Measurements from ENCODE around the gene ATL1.

Gene ATL1

DNA sequence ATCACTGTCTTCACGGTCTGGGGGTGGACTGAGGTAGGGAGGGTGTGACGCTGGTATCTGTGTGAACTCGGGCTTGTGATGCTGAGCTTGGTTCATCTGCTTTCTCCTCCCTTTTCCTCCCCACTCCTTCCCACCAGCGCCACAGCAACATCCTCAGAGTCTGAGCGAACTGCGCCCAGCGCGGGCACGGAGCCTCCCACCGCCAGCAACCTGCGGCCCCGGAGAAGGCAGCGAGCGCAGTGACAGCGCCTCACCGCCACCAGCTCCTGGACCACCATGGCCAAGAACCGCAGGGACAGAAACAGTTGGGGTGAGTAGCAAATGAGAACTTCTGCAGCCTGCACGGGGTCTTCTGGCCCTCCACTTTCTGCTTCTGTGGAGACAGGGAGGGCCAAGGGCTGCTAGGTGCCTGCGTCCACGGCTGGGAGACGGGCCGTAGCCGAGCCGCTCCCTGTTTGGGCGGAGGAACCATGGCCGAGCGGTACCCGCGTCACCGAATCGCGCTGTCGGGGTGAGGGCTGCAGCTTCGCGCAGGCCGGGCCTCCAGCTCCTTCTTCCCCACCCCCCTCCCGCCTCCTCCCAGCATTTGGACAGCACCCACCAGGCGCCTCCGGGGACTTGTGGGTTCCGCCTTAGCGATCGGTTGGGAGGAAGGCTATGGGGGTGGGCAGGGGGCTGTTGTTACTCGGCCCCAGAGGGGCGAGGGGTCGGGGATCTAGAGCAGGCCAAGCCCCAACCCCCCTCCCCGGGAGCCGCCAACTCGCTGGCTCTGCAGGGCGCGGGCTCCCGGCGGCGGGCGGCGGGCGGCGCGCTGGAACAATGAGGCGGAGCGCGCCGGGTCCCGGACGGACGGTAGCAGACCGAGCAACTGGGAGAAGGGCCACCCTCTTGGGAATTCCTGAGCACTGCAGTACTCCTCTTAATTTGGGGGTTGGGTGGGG lies at the start of gene ATL1:
Gene ATL1, plus strand, starts transcription at position 156 of the 941 bp plus-strand sequence. Its CDS starts 121 bp downstream, at position 277.
- peak; percentile 45 for DNase-seq

DNA sequence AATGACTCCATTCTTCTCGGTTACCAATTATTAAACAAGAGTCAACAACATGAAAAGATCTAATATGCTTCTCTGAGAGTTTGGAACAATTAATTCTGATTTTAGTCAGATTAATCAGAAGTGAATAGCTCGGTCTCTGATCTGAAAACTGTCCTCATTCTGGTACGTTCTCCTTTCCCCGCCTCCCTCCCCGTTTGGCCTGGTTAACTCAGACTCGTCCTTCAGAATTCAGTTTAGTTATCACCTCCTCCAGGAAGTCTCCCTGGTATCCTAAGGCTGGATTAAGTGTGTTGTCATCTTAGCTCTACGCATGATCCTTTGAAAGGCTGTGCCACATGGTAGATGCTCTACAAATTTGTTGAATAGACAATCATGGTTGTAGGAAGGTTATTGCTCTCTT lies 49.8 kb upstream of the ATL1 start:
- no peak for DNase-seq

GRCh38 chr14:50512463-50512862 lies 47.5 kb upstream of the ATL1 start:
- DNase-seq: no peak

- no peak for DNase-seq
Measured at GRCh38 chr14:50516091-50516490, 43.9 kb upstream of the ATL1 start.

DNA sequence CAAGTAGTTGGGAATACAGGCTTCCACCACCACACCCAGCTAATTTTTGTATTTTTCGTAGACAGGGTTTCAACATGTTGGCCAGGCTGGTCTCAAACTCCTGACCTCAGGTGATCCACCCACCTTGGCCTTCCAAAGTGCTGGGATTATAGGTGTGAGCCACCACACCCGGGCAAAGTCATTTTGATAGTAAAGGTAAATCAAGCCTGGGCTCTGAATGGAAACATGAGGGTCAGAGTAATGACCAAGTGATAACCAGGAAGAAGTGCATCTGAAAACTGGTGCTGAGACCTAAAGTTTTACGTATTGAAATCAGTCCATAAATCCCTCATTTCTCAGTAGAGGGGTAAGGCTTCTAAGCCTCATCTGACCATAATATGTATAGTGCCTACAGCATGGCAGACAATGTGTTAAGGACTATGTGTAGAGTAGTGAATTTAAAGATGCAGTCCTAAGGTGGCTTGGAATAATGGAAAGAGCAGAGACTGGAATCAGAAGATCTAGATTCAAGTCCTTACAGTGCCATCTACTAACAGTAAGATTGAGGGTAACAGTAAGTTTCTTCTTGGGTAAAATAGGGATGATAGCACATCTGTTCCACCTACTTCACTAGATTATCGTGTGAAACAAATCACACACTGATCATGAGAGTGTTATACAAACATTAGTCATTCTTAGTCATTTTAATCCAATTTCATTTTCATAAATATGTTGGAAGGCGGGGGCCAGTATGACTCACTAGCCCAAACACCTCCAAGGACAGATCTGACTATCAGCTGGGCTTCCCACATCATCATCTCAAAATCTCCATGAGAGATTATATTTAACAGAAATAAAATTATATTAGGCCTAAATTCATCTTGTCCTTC lies 38.8 kb upstream of the ATL1 start:
- DNase-seq: peak; percentile 89

GRCh38 chr14:50521912-50522341 lies 38.0 kb upstream of the ATL1 start:
- DNase-seq: peak; percentile 79

DNA sequence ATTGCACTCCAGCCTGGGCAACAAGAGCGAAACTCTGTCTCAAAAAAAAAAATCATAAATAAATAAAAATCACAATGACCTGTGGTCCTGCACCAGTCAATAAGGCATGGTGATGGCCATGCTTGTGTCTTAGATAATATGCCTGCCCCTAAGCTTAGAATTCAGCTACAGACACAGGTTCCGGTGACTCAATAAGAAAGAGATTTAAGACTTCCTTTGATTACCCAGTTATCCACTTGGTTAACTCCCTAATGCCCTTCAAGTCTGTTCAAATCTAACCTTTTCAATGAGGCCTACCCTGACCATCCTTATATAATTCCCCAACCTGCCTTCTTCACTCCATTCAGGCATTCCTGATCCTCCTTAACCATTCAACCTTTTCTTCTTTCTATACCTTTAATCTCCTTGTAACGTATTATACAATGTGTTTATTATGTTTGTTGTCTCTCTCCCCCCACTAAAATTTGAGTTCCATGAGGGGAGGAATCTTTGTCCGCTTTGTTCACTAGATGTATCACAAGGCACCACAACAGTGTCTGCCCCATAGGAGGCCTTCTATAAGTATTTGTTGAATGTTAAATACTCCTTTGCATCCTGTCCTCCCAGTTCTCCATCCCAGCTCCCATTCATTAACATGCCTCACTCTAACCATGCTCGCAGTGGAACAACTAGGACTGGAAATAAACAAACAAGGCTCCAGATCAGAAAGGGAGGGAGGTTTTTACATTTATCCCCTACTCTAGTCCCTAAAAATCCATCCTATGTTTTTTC lies 36.5 kb upstream of the ATL1 start:
- no peak for DNase-seq

GRCh38 chr14:50524060-50524459 lies 35.9 kb upstream of the ATL1 start:
- peak; percentile 34 for DNase-seq

DNA sequence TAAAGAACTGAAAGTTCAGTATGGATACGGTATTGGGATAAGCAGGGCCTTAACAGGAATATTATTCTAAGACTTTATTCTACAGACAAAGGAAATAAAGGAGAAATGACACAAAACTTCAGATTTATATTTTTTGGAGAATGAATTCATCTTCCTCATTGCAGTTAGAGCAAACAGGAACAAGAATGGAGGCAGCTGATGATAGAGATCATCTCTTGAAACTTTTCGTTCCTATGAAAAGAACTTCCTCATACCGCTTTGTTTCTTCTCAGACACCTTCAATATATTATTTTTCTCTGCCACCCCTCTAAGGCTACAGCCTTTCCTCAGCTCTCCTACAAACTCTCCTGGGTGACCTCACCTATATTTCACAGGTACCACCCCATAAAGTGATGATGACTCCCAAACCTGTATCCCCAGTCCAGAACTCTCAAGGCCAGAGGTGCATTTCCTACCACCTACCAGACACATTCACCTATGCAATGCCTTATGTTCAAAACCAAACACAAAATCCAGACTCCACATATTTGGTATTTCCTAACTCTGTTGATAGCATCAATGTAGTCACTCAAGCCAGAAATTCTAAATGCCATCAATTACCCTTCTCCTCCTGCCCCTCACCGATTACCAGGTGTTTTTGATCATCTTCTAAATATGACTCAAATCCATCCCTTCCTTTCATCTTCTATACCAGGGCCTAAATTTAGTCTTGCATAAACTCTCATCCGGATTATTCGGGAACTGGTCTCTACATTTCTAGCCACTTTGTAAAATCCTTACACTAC lies 35.0 kb upstream of the ATL1 start:
- no peak for DNase-seq

- DNase-seq: no peak
Measured at GRCh38 chr14:50528000-50528399, 31.9 kb upstream of the ATL1 start.

GRCh38 chr14:50529288-50530179 lies 30.4 kb upstream of the ATL1 start:
- DNase-seq: no peak

GRCh38 chr14:50530358-50530757 lies 29.6 kb upstream of the ATL1 start:
- DNase-seq: no peak

DNA sequence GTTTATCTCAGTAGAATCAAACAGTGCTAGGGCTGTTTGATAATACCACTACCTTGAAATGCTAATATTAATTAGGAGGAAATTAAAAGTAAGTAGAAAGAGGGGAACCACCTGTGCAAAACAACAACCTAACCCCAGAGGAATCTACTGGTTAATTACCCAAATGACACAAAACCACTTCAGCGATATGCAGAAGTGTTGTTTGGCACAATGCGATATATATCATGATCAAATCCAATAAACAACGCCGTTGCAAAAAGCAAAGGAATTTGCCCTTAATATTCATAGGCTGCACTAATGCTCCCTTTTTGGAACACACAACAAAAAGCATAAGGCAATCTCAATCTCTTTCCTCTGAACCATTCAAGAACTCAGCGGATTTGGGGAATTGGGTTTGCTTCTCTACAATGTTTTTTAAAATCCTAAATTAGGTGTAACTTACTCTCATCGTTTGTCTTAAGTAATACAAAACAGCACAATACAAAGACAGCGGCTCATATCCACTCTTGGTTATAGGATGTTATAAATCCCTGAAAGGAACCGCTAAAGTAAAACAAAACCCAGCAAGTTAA lies 29.1 kb upstream of the ATL1 start:
- DNase-seq: no peak

DNA sequence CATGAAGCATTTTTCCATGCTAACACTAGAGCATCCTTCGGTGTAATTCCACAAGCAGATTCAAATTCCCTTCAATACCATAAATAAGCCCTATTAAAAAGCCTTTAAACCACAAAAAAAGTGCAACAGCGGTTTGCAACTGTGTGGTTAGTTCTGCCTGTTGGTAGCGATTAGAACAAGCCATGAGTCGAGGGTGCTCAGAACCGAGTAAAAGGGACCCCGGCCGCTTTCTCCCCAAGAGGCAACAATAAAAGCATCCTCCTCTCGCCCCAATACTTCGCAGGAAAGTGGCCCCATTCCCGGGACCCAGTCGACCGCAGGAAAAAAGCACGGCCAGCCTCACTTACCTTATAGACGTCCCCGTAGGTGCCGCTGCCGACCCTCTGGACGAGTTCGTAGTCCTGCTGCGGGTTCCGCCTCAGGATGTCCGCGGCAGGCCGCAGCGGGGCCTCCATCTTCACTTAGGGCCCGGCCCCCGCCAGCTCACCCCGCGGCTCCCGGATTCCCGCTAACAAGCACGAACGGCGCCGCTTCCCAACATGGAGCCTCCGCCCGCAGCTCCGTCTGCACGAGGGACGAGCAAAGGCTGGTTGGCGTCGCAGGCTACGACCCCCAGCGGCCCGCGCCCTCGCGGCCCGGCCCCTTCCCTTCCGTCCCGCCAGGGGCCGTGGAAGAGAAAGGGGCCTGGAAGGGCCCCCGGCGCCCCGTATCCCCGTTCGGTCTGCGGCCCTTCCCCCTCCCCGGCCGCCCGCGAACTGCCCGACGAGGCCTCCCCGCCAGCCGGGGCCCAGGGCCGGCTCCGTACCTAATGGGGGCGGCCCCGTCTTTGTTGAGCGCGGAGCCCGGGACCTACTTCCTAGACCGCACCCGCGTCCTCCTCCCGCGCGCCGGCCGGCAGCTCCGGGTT lies 28.1 kb upstream of the ATL1 start:
- peak; percentile 31 for DNase-seq

- peak; percentile 94 for DNase-seq
Measured at GRCh38 chr14:50532502-50533240, 27.3 kb upstream of the ATL1 start, which contains the start of gene MAP4K5. Gene MAP4K5, minus strand, starts transcription at chr14:50532569. Its CDS starts 520 bp downstream, at chr14:50532049.

DNA sequence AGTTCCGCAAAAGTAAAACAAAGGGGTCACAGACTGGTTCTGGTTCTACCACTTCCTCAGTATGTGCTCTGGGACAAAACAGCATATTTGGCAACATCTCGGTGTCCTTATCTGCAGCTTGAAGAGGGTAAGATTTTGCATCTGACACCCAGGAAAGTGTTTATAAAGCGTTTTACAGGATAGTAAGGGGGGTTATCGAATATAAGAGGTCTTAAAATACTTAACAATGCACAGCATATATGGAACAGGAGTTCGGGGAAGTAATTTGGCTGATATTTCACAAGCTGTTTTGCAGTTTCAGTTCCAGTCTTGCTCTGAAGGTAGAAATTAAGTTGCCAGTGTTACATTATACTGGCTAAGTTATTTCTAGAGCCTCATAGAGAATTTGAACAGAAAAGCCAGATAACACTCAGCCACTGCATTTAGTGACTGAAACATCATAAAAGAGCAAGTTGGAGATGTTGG lies 26.7 kb upstream of the ATL1 start:
- no peak for DNase-seq

- no peak for DNase-seq
Measured at GRCh38 chr14:50533806-50534205, 26.1 kb upstream of the ATL1 start.

GRCh38 chr14:50534416-50534815 lies 25.5 kb upstream of the ATL1 start:
- DNase-seq: no peak
